ENCODE measurements around the gene CABP1.

CABP1 gene

GRCh38 chr12:120650233-120650690 lies 9.8 kb downstream of the CABP1 start:
- Histone ChIP-seq H3F3A (ENCODE audit: low read depth) (no peaks in the 10 kb centered on the region), H3K79me2 (ENCODE audit: insufficient read depth, low read length) (no peaks in the 10 kb centered on the region)
- no peak for TF ChIP-seq EZH2phosphoT487 (IDR thresholded peaks at IDR 0.05; ENCODE audit: borderline replicate concordance)
- no peak for TF ChIP-seq CTCF (conservative IDR thresholded peaks at IDR 0.05; ENCODE audit: low read length)

GRCh38 chr12:120651821-120652220 lies 11.4 kb downstream of the CABP1 start:
- no peaks in the 10 kb centered on the region for H3K27me3 ChIP-seq (ENCODE audit: insufficient read depth, low read length, poor library complexity, severe bottlenecking)
- TF ChIP-seq EZH2phosphoT487 (IDR thresholded peaks at IDR 0.05; ENCODE audit: borderline replicate concordance): no peak
- TF ChIP-seq CTCF (conservative IDR thresholded peaks at IDR 0.05; ENCODE audit: low read length): no peak
- no peak overlapping the region for H3K9ac ChIP-seq (ENCODE audit: low read depth, low read length, poor library complexity, severe bottlenecking)
- no peak overlapping the region for H2AFZ ChIP-seq (ENCODE audit: low read length)
- no peaks in the 10 kb centered on the region for H3F3A ChIP-seq (ENCODE audit: low read depth)
- no peaks in the 10 kb centered on the region for H3K79me2 ChIP-seq (ENCODE audit: insufficient read depth, low read length)
- H3K4me1 ChIP-seq (ENCODE audit: insufficient read depth, low read length, poor library complexity, severe bottlenecking): peaks cover 4% of the 10 kb centered on the region
- H3K9me2 ChIP-seq (replicated peaks; ENCODE audit: low read depth, low read length): no peaks in the 10 kb centered on the region
- no peaks in the 10 kb centered on the region for H4K20me1 ChIP-seq (ENCODE audit: insufficient read depth, low read length, poor library complexity, severe bottlenecking)
- H3K36me3 ChIP-seq (ENCODE audit: insufficient read depth, low read length): no peaks in the 10 kb centered on the region
- H3K4me3 ChIP-seq (ENCODE audit: low read length, poor library complexity, severe bottlenecking): no peak overlapping the region
- H3K9me3 ChIP-seq (ENCODE audit: insufficient read depth, low read depth, low read length): no peaks in the 10 kb centered on the region
- H3K4me2 ChIP-seq (ENCODE audit: low read depth, low read length, poor library complexity, severe bottlenecking): no peak overlapping the region

More at GRCh38 chr12:120650233-120650690, 9.8 kb downstream of the CABP1 start:
- Histone ChIP-seq H3K4me3 (ENCODE audit: low read length, poor library complexity, severe bottlenecking) (no peak overlapping the region), H3K4me2 (ENCODE audit: low read depth, low read length, poor library complexity, severe bottlenecking) (no peak overlapping the region), H3K9ac (ENCODE audit: low read depth, low read length, poor library complexity, severe bottlenecking) (no peak overlapping the region), H3K9me2 (replicated peaks; ENCODE audit: low read depth, low read length) (no peaks in the 10 kb centered on the region), H3K4me1 (ENCODE audit: insufficient read depth, low read length, poor library complexity, severe bottlenecking) (peaks cover 4% of the 10 kb centered on the region), H2AFZ (ENCODE audit: low read length) (no peak overlapping the region), H3K27me3 (ENCODE audit: insufficient read depth, low read length, poor library complexity, severe bottlenecking) (no peaks in the 10 kb centered on the region), H3K9me3 (ENCODE audit: insufficient read depth, low read depth, low read length) (no peaks in the 10 kb centered on the region), H3K36me3 (ENCODE audit: insufficient read depth, low read length) (no peaks in the 10 kb centered on the region), H4K20me1 (ENCODE audit: insufficient read depth, low read length, poor library complexity, severe bottlenecking) (no peaks in the 10 kb centered on the region)

- Histone ChIP-seq H3K9ac (ENCODE audit: low read depth, low read length, poor library complexity, severe bottlenecking) (no peak overlapping the region), H3K4me3 (ENCODE audit: low read length, poor library complexity, severe bottlenecking) (no peak overlapping the region), H3K79me2 (ENCODE audit: insufficient read depth, low read length) (no peaks in the 10 kb centered on the region), H3K9me2 (replicated peaks; ENCODE audit: low read depth, low read length) (no peaks in the 10 kb centered on the region), H3K36me3 (ENCODE audit: insufficient read depth, low read length) (no peaks in the 10 kb centered on the region), H3K4me1 (ENCODE audit: insufficient read depth, low read length, poor library complexity, severe bottlenecking) (peaks cover 4% of the 10 kb centered on the region), H3K9me3 (ENCODE audit: insufficient read depth, low read depth, low read length) (no peaks in the 10 kb centered on the region), H3K27me3 (ENCODE audit: insufficient read depth, low read length, poor library complexity, severe bottlenecking) (no peaks in the 10 kb centered on the region), H2AFZ (ENCODE audit: low read length) (no peak overlapping the region), H3F3A (ENCODE audit: low read depth) (no peaks in the 10 kb centered on the region), H3K4me2 (ENCODE audit: low read depth, low read length, poor library complexity, severe bottlenecking) (no peak overlapping the region), H4K20me1 (ENCODE audit: insufficient read depth, low read length, poor library complexity, severe bottlenecking) (no peaks in the 10 kb centered on the region)
- TF ChIP-seq EZH2phosphoT487 (IDR thresholded peaks at IDR 0.05; ENCODE audit: borderline replicate concordance) (no peak), CTCF (conservative IDR thresholded peaks at IDR 0.05; ENCODE audit: low read length) (no peak)
Measured at GRCh38 chr12:120652656-120653435, 12.4 kb downstream of the CABP1 start.
